HG02973 (cell line): Measurements from ENCODE around the gene S1PR1.

Source experiments
- ATAC-seq: cut with Tn5 transposase; IDR thresholded peaks from one replicate; pipeline ENCODE4 v1.9.1; 2021; ENCODE audit warnings: moderate library complexity; ENCODE audit not compliant: unreplicated experiment

The S1PR1 gene

GRCh38 chr1:101245246-101245927 lies 8.6 kb downstream of the S1PR1 start:
- ATAC-seq, result no peak

GRCh38 chr1:101247404-101248287 lies 10.8 kb downstream of the S1PR1 start:
- ATAC-seq, result peak; percentile 97

GRCh38 chr1:101250222-101250621 lies 13.4 kb downstream of the S1PR1 start:
- no peak for ATAC-seq

GRCh38 chr1:101250656-101251272 lies 13.9 kb downstream of the S1PR1 start:
- no peak for ATAC-seq

- ATAC-seq, result no peak
Measured at GRCh38 chr1:101251504-101251903, 14.7 kb downstream of the S1PR1 start.

- no peak for ATAC-seq
Measured at GRCh38 chr1:101253976-101254674, 17.3 kb downstream of the S1PR1 start.

- ATAC-seq, result peak; percentile 53
Measured at GRCh38 chr1:101257500-101258325, 20.9 kb downstream of the S1PR1 start.

GRCh38 chr1:101259744-101260148 lies 22.9 kb downstream of the S1PR1 start:
- ATAC-seq, result no peak

GRCh38 chr1:101260556-101261350 lies 23.9 kb downstream of the S1PR1 start:
- ATAC-seq, result no peak

- no peak for ATAC-seq
Measured at GRCh38 chr1:101261623-101262022, 24.8 kb downstream of the S1PR1 start.

GRCh38 chr1:101262060-101262459 lies 25.2 kb downstream of the S1PR1 start:
- ATAC-seq, result no peak

GRCh38 chr1:101262630-101263348 lies 26.0 kb downstream of the S1PR1 start:
- ATAC-seq, result no peak

GRCh38 chr1:101264697-101265096 lies 27.9 kb downstream of the S1PR1 start:
- ATAC-seq, result no peak

GRCh38 chr1:101265684-101266083 lies 28.9 kb downstream of the S1PR1 start:
- ATAC-seq, result no peak

- no peak for ATAC-seq
Measured at GRCh38 chr1:101267082-101267481, 30.3 kb downstream of the S1PR1 start.

GRCh38 chr1:101268893-101269292 lies 32.1 kb downstream of the S1PR1 start:
- no peak for ATAC-seq

GRCh38 chr1:101275672-101276071 lies 38.9 kb downstream of the S1PR1 start:
- ATAC-seq, result no peak

GRCh38 chr1:101276818-101277217 lies 40.0 kb downstream of the S1PR1 start:
- no peak for ATAC-seq

- no peak for ATAC-seq
Measured at GRCh38 chr1:101278238-101278637, 41.4 kb downstream of the S1PR1 start.
